ENCODE data around the gene LONP1.
"Not testable (repeated sequence)": the region's sequence is repeated elsewhere in the genome, so short reads cannot be mapped to it uniquely, and the experiment has no call there.

LONP1 gene

GRCh38 chr19:5714816-5715215 is 5.1 kb downstream of the LONP1 start:
- DNase-seq (ENCODE audit: low read depth, low spot score): no peak

GRCh38 chr19:5713228-5713627 is 6.7 kb downstream of the LONP1 start:
- no peak for DNase-seq (ENCODE audit: low read depth, low spot score)

GRCh38 chr19:5711713-5712161 is 8.2 kb downstream of the LONP1 start:
- no peak for DNase-seq (ENCODE audit: low read depth, low spot score)

- no peak for DNase-seq (ENCODE audit: low read depth, low spot score)
These were observed 8.9 kb downstream of the LONP1 start for GRCh38 chr19:5711025-5711424.

- DNase-seq (ENCODE audit: low read depth, low spot score): no peak
These were observed 12.1 kb downstream of the LONP1 start for GRCh38 chr19:5707576-5708575.

- DNase-seq (ENCODE audit: low read depth, low spot score): no peak
These were observed 12.9 kb downstream of the LONP1 start for GRCh38 chr19:5706876-5707573.

GRCh38 chr19:5705552-5705951 is 14.4 kb downstream of the LONP1 start:
- no peak for DNase-seq (ENCODE audit: low read depth, low spot score)

- no peak for DNase-seq (ENCODE audit: low read depth, low spot score)
These were observed 15.8 kb downstream of the LONP1 start for GRCh38 chr19:5703819-5704818.

GRCh38 chr19:5702053-5702410 is 17.9 kb downstream of the LONP1 start:
- not testable (repeated sequence) for DNase-seq (ENCODE audit: low read depth, low spot score)

- no peak for DNase-seq (ENCODE audit: low read depth, low spot score)
These were observed 19.4 kb downstream of the LONP1 start for GRCh38 chr19:5700455-5701092.

GRCh38 chr19:5698635-5699422 is 21.1 kb downstream of the LONP1 start:
- no peak for DNase-seq (ENCODE audit: low read depth, low spot score)

- DNase-seq (ENCODE audit: low read depth, low spot score): no peak
These were observed 21.9 kb downstream of the LONP1 start for GRCh38 chr19:5697890-5698634.

GRCh38 chr19:5697022-5697889 is 22.7 kb downstream of the LONP1 start:
- DNase-seq (ENCODE audit: low read depth, low spot score): no peak

- no peak for DNase-seq (ENCODE audit: low read depth, low spot score)
These were observed 23.5 kb downstream of the LONP1 start for GRCh38 chr19:5696196-5697021.

GRCh38 chr19:5695649-5696195 is 24.2 kb downstream of the LONP1 start:
- no peak for DNase-seq (ENCODE audit: low read depth, low spot score)

GRCh38 chr19:5694956-5695648 is 24.8 kb downstream of the LONP1 start:
- no peak for DNase-seq (ENCODE audit: low read depth, low spot score)

Measured in iPS DF 19.7 (cell line).